KMS-11 (cell line): ENCODE data around the gene CTNNA2.

Source experiments
- H2AFZ ChIP-seq: fragments of 200-600 bp; sonication (generic); 2 replicates; pipeline ENCODE4 v1.6.1; 2016; ENCODE audit warnings: antibody characterized with exemption, mixed run types, low read depth
- H3K27ac ChIP-seq: fragments of 200-600 bp; sonication (generic); 2 replicates; pipeline ENCODE4 v1.6.1; 2016; ENCODE audit warnings: mild to moderate bottlenecking, mixed run types
- H3K27me3 ChIP-seq: fragments of 200-600 bp; sonication (generic); 2 replicates; pipeline ENCODE4 v1.6.1; 2017; ENCODE audit warnings: mild to moderate bottlenecking, low read depth, mixed run types, moderate library complexity; ENCODE audit not compliant: insufficient read depth
- H3K36me3 ChIP-seq: fragments of 200-600 bp; sonication (generic); 2 replicates; pipeline ENCODE4 v1.6.1; 2017; ENCODE audit warnings: mild to moderate bottlenecking, mixed run types; ENCODE audit not compliant: insufficient read depth
- H3K4me1 ChIP-seq: fragments of 200-600 bp; sonication (generic); 2 replicates; pipeline ENCODE4 v1.6.1; 2016; ENCODE audit warnings: mild to moderate bottlenecking, low read depth, mixed run types; ENCODE audit not compliant: poor library complexity, severe bottlenecking
- H3K4me2 ChIP-seq: fragments of 200-600 bp; sonication (generic); 2 replicates; pipeline ENCODE4 v1.7.0; 2016; ENCODE audit warnings: mild to moderate bottlenecking, mixed run types
- H3K4me3 ChIP-seq: fragments of 200-600 bp; sonication (generic); IDR thresholded peaks from 2 replicates; pipeline ENCODE4 v1.6.1; 2017; ENCODE audit warnings: low read depth, low read length, mixed read lengths; ENCODE audit not compliant: insufficient read depth
- H3K79me2 ChIP-seq: fragments of 200-600 bp; sonication (generic); 2 replicates; pipeline ENCODE4 v1.6.1; 2016; ENCODE audit warnings: low read depth, mixed run types; ENCODE audit not compliant: insufficient read depth
- H3K9ac ChIP-seq: fragments of 200-600 bp; sonication (generic); 2 replicates; pipeline ENCODE4 v1.6.1; 2016; ENCODE audit warnings: mild to moderate bottlenecking, mixed run types
- H4K20me1 ChIP-seq: fragments of 200-600 bp; sonication (generic); 2 replicates; pipeline ENCODE4 v1.6.1; 2016; ENCODE audit warnings: mild to moderate bottlenecking, mixed run types; ENCODE audit not compliant: insufficient read depth
- TF ChIP-seq, protein P1 (sequence below): fragments of 200-600 bp; sonication (generic); conservative IDR thresholded peaks from 2 replicates; pipeline ENCODE4 v1.6.1; 2017; ENCODE audit warnings: low read depth, mild to moderate bottlenecking, antibody characterized with exemption, low read length, moderate library complexity, mixed read lengths

Gene CTNNA2

DNA sequence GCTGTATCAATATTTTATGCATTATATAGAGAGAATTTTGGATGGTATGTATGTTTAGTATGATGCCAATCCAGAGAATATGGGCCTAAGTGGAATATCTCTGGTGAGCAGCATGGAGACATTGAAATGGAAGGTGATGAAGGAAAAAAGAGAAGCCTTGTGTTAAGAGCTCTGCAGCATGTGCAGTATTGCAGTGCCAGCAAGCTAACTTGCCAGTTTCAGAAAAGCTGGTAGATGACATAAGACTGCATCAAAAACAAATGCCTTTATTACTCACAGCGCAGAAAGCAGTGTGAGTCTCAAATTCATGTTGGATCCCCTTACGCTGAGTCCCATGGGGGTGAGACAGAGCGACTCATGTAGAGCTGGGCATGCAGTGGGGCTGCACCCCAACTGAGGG is 280.2 kb downstream of the CTNNA2 start:
- Histone ChIP-seq H3K27me3 (no peaks in the 10 kb centered on the region), H3K9ac (no peak overlapping the region), H3K79me2 (no peaks in the 10 kb centered on the region), H2AFZ (no peak overlapping the region), H3K36me3 (no peaks in the 10 kb centered on the region), H3K4me1 (no peaks in the 10 kb centered on the region), H4K20me1 (no peaks in the 10 kb centered on the region), H3K4me3 (no peak overlapping the region), H3K4me2 (no peak overlapping the region), H3K27ac (no peak overlapping the region)
- TF ChIP-seq, protein P1, sequence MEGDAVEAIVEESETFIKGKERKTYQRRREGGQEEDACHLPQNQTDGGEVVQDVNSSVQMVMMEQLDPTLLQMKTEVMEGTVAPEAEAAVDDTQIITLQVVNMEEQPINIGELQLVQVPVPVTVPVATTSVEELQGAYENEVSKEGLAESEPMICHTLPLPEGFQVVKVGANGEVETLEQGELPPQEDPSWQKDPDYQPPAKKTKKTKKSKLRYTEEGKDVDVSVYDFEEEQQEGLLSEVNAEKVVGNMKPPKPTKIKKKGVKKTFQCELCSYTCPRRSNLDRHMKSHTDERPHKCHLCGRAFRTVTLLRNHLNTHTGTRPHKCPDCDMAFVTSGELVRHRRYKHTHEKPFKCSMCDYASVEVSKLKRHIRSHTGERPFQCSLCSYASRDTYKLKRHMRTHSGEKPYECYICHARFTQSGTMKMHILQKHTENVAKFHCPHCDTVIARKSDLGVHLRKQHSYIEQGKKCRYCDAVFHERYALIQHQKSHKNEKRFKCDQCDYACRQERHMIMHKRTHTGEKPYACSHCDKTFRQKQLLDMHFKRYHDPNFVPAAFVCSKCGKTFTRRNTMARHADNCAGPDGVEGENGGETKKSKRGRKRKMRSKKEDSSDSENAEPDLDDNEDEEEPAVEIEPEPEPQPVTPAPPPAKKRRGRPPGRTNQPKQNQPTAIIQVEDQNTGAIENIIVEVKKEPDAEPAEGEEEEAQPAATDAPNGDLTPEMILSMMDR, result no peak

DNA sequence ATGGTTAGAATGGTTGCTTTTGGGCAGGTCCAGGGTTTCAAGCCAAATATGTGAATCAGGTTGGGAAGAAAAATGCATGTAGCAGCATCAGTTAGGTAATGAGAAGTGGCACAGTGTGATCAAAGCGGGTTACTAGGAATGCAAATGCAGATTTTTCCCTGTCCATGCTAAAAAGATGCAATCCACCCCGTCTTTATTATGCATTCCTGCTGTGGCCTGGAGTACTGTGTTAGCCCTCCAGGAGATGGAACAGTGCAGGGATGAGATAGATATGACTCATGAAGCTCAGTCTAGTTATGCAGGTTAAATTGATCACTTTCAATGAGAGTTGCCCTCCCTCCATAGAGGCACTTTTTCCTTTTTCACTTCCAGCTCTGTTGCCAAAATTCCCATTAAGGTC is 283.8 kb downstream of the CTNNA2 start:
- Histone ChIP-seq H4K20me1 (no peaks in the 10 kb centered on the region), H3K4me2 (no peak overlapping the region), H3K27me3 (no peaks in the 10 kb centered on the region), H3K27ac (no peak overlapping the region), H3K4me1 (no peaks in the 10 kb centered on the region), H3K4me3 (no peak overlapping the region), H3K9ac (no peak overlapping the region), H3K36me3 (no peaks in the 10 kb centered on the region), H3K79me2 (no peaks in the 10 kb centered on the region), H2AFZ (no peak overlapping the region)
- TF ChIP-seq, protein P1, result no peak

DNA sequence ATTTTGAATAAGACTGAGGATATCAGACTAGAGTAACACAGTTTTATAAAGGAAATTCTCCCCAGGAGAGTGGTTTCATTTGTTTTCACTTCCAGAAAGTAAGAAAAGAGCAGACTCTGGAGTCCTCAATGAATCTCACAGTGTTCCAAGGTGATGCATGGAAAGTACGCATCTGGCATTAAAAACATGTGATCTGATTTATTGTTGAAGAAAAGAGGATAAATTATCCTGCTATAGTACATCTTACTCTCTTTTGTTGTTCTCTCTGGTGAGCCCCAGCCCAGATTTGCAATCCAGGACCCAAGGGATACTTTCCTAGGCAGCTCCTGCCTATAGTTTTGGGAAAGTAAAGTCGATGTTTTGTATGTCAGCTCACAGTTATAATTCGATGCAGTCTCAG is 285.9 kb downstream of the CTNNA2 start:
- H3K4me1 ChIP-seq, result no peaks in the 10 kb centered on the region
- TF ChIP-seq, protein P1, result no peak
- H3K4me3 ChIP-seq, result no peak overlapping the region
- H3K27ac ChIP-seq, result no peak overlapping the region
- H4K20me1 ChIP-seq, result no peaks in the 10 kb centered on the region
- no peak overlapping the region for H3K9ac ChIP-seq
- H2AFZ ChIP-seq, result no peak overlapping the region
- no peak overlapping the region for H3K4me2 ChIP-seq
- no peaks in the 10 kb centered on the region for H3K27me3 ChIP-seq
- H3K79me2 ChIP-seq, result no peaks in the 10 kb centered on the region
- H3K36me3 ChIP-seq, result no peaks in the 10 kb centered on the region

- Histone ChIP-seq H4K20me1 (no peaks in the 10 kb centered on the region), H3K4me1 (no peaks in the 10 kb centered on the region)
- TF ChIP-seq, protein P1, result no peak
Measured at GRCh38 chr2:79799729-79800128, 286.9 kb downstream of the CTNNA2 start.

More at GRCh38 chr2:79799729-79800128, 286.9 kb downstream of the CTNNA2 start:
- Histone ChIP-seq H3K9ac (no peak overlapping the region), H3K27me3 (no peaks in the 10 kb centered on the region), H3K27ac (no peak overlapping the region), H3K4me2 (no peak overlapping the region), H3K79me2 (no peaks in the 10 kb centered on the region), H3K36me3 (no peaks in the 10 kb centered on the region), H2AFZ (no peak overlapping the region), H3K4me3 (no peak overlapping the region)
